Activated B cell treated with CpG ODN at 0.5 μM for 24 hours (primary cell): ENCODE results near the gene LAMA3. TPM values are rescaled to one million over a fixed set of nuclear protein-coding genes. Genes with fewer than 3 reads are reported as not detected.

Experiments
- ATAC-seq: fragments of 200-7000 bp; cut with Tn5 transposase; one replicate; pipeline ENCODE4 v1.10.0; 2021; ENCODE audit warnings: low read depth, mild to moderate bottlenecking, moderate library complexity
- CTCF ChIA-PET: fragments of 350-600 bp; sonication (Branson Sonifier 250); formaldehyde crosslinking; loops from one replicate; lab custom pipeline; 2021; ENCODE audit warnings: antibody characterized with exemption; lab: Charles Lee
- POLR2A ChIA-PET: fragments of 350-600 bp; sonication (Branson Sonifier 250); formaldehyde crosslinking; loops from one replicate; lab custom pipeline; 2021; ENCODE audit warnings: antibody characterized with exemption; lab: Charles Lee
- DNase-seq: peaks from one replicate; pipeline ENCODE4 v3.0.0; 2022
- H3K27ac Mint-ChIP-seq: one replicate; pipeline ENCODE4 v1.8.0; 2020; ENCODE audit warnings: mixed read lengths
- H3K27me3 Mint-ChIP-seq: one replicate; pipeline ENCODE4 v1.8.0; 2021; ENCODE audit warnings: mixed read lengths
- H3K36me3 Mint-ChIP-seq: one replicate; pipeline ENCODE4 v1.8.0; 2021; ENCODE audit warnings: low read depth, mixed read lengths
- H3K4me1 Mint-ChIP-seq: one replicate; pipeline ENCODE4 v1.8.0; 2021; ENCODE audit warnings: mixed read lengths
- H3K4me3 Mint-ChIP-seq: one replicate; pipeline ENCODE4 v1.8.0; 2020; ENCODE audit warnings: mild to moderate bottlenecking, mixed read lengths
- H3K9me3 Mint-ChIP-seq: one replicate; pipeline ENCODE4 v1.8.0; 2020; ENCODE audit warnings: mixed read lengths
- intact Hi-C: fragments of 100-400 bp; cut with micrococcal nuclease; formaldehyde crosslinking; loops from one replicate; pipeline ENCODE4 v1.15.1; 2024
- total RNA-seq: library from RNA; stranded (reverse); gene quantifications from 2 replicates; pipeline ENCODE4 v1.2.3, GENCODE V29; 2022
- TF ChIP-seq, protein P1 (sequence below): fragments of 200-600 bp; IDR thresholded peaks from one replicate; pipeline ENCODE4 v1.8.0; 2022; ENCODE audit warnings: antibody characterized with exemption, mild to moderate bottlenecking

LAMA3 gene
- total RNA-seq, 1 donor from 2014 or later = not detected

DNA sequence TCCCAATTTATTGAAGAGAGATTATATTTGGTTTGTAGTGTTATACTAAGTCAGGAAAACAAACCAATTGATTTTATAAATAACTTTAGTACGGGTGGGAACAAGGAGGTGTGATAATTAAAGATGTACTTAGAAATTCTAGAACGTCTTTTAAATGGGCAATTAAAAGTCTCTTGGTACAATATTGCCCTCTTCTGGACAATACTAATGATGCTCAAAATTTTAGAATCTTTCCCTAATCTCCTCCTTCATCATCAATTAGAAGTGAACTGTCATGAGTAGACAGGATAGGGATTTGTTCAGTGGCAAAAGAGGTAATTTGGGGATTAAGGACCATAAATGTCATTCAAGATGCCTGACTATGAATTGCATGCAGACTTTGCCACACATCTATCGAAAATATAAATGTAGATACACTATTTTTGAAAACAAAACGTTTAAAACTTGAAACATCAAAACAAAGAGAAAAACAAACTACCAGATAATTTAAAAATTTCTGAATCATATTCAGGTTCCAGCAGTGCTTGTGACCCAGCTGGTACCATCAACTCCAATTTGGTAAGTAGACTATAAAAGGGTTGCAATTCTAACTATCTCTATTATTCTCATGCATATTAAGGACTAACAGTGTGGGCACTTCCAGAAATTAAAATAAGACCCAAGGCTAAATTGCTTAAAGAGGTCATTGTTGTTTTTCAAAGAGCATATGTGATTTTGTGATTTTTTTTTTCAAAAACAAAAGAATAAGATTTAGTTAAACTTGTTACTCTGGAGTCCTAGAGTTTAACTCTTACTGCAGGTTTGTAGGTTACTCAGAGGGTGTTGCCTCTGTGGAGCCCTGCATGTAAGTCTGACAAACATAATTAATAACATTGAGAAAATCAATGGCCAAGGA is 123.5 kb downstream of the LAMA3 start:
- no peak overlapping the region for H3K4me3 Mint-ChIP-seq
- H3K4me1 Mint-ChIP-seq = peaks cover 11% of the 10 kb centered on the region
- ChIA-PET CTCF (interaction anchor here (1.1 to 2.4 kb wide), 4 partner anchors 105 to 1014 kb away, joined by 3 to 9 read pairs (median 6); no protein-coding TSS in a partner anchor), POLR2A (no interaction called here)
- no peak overlapping the region for H3K27ac Mint-ChIP-seq
- no peaks in the 10 kb centered on the region for H3K9me3 Mint-ChIP-seq
- H3K27me3 Mint-ChIP-seq = no peaks in the 10 kb centered on the region
- H3K36me3 Mint-ChIP-seq = no peaks in the 10 kb centered on the region
- DNase-seq = no peak
- no peak for ATAC-seq
- intact Hi-C loops = loop anchor here (1.0 to 5.0 kb wide), 6 partner anchors 106 to 400 kb away; partner anchors contain the start of gene TTC39C
- TF ChIP-seq, protein P1, sequence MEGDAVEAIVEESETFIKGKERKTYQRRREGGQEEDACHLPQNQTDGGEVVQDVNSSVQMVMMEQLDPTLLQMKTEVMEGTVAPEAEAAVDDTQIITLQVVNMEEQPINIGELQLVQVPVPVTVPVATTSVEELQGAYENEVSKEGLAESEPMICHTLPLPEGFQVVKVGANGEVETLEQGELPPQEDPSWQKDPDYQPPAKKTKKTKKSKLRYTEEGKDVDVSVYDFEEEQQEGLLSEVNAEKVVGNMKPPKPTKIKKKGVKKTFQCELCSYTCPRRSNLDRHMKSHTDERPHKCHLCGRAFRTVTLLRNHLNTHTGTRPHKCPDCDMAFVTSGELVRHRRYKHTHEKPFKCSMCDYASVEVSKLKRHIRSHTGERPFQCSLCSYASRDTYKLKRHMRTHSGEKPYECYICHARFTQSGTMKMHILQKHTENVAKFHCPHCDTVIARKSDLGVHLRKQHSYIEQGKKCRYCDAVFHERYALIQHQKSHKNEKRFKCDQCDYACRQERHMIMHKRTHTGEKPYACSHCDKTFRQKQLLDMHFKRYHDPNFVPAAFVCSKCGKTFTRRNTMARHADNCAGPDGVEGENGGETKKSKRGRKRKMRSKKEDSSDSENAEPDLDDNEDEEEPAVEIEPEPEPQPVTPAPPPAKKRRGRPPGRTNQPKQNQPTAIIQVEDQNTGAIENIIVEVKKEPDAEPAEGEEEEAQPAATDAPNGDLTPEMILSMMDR = no peak

DNA sequence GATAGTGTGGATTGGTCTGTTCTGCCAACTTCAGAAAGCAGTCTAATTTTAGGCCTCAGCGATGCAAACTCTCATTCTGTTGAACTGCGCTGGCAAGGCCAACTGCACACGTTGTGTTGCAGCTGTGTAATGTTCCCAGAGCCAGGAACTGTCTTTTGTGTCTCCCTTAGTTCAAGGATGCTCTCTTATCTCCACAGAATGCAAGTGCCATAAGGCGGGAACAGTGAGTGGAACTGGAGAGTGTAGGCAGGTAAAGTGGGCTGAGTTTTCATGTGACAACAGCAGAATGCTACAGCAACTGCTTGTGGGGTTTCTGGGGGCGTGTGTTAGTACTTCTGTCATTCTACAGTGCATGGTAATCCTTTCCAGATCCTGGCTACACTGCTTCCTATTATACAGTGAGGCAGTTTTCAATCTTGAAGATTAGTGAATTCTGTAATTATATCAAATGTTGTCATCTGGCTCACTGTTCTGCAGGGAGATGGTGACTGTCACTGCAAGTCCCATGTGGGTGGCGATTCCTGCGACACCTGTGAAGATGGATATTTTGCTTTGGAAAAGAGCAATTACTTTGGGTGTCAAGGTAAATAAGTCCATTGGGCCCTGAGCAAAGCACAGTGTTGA is 125.8 kb downstream of the LAMA3 start:
- ChIA-PET POLR2A (no interaction called here), CTCF (no interaction called here)
- intact Hi-C loops = loop anchor here (5.0 kb wide), 2 partner anchors 197 to 403 kb away; partner anchors contain the start of gene TTC39C
- ATAC-seq (no peak), DNase-seq (no peak)
- Mint-ChIP-seq H3K27me3 (no peaks in the 10 kb centered on the region), H3K4me3 (no peak overlapping the region), H3K27ac (no peak overlapping the region), H3K36me3 (no peaks in the 10 kb centered on the region), H3K4me1 (peaks cover 11% of the 10 kb centered on the region), H3K9me3 (no peaks in the 10 kb centered on the region)
- TF ChIP-seq, protein P1 = no peak

DNA sequence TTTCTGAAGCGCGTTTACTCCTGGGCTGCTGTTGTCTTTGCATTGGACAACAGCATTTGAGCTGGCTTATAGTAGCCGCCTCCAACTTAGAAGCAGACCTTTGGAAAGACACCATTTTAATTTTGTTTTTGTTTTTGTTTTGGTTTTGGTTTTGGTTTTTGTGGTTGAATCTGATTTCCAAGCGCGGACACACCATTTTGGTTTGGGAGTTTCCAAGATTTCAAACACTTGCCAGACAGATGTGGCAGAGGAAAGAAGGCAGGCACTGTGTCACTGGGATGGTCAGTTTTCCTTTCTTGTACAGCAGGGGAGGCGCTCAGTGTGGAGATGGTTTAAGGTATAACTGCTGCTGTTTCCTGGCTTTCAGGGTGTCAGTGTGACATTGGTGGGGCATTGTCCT is 126.8 kb downstream of the LAMA3 start:
- TF ChIP-seq, protein P1 = no peak
- no peak for DNase-seq
- ATAC-seq = no peak
- ChIA-PET CTCF (no interaction called here), POLR2A (no interaction called here)
- Mint-ChIP-seq H3K4me3 (no peak overlapping the region), H3K27ac (no peak overlapping the region), H3K27me3 (no peaks in the 10 kb centered on the region), H3K4me1 (peaks cover 11% of the 10 kb centered on the region), H3K9me3 (no peaks in the 10 kb centered on the region), H3K36me3 (no peaks in the 10 kb centered on the region)
- intact Hi-C loops = no loop called here

DNA sequence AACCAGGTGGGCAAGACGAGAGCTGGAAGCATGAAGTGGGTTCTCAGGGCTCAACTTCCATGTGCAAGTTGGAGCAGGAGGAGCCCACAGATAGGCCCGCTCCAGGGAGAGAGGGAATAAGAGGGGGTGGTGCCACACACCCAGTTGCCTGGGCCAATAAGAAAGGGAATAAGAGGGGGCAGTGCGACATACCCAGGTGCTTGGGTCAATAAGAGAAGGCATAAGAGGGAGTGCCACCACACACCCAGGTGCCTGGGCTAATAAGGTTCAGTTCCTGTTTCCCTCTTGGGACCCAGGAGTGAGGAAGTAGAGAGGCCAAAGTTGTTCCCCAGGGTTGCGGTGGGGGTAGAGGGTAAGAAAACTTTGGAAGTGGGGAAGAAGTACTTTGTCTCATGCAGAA is 127.5 kb downstream of the LAMA3 start:
- H3K27ac Mint-ChIP-seq = no peak overlapping the region
- CTCF ChIA-PET = no interaction called here
- POLR2A ChIA-PET = no interaction called here
- intact Hi-C loops = no loop called here
- H3K36me3 Mint-ChIP-seq = no peaks in the 10 kb centered on the region
- peaks cover 11% of the 10 kb centered on the region for H3K4me1 Mint-ChIP-seq
- TF ChIP-seq, protein P1 = no peak
- H3K4me3 Mint-ChIP-seq = no peak overlapping the region
- no peaks in the 10 kb centered on the region for H3K27me3 Mint-ChIP-seq
- H3K9me3 Mint-ChIP-seq = no peaks in the 10 kb centered on the region
- ATAC-seq (no peak), DNase-seq (no peak)

DNA sequence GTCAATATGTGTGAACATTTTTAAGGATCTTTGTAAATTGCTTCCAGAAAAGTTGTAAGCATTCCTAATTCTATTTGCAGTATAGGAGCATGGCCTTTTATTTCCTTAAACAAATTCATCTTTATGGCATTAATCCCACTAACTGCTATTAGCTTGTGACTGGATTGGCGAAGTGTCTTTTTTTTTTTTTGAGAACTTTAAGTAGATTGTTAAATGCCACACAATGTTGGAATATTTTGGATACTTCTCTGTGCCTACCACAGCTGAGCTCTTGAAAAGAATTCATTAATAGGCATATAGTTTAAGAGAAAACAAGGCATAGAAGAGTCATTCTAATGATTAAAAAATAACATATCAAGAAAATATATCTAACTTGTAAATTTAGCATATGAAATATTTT is 129.7 kb downstream of the LAMA3 start:
- POLR2A ChIA-PET = no interaction called here

More for the DNA sequence above, 129.7 kb downstream of the LAMA3 start:
- H3K4me3 Mint-ChIP-seq = no peak overlapping the region
- ATAC-seq = no peak
- H3K27ac Mint-ChIP-seq = no peak overlapping the region
- CTCF ChIA-PET = no interaction called here
- peaks cover 11% of the 10 kb centered on the region for H3K4me1 Mint-ChIP-seq
- intact Hi-C loops = no loop called here
- H3K36me3 Mint-ChIP-seq = no peaks in the 10 kb centered on the region
- TF ChIP-seq, protein P1 = no peak
- no peaks in the 10 kb centered on the region for H3K9me3 Mint-ChIP-seq
- H3K27me3 Mint-ChIP-seq = peaks cover 6% of the 10 kb centered on the region
- no peak for DNase-seq
